B cell (primary cell): ENCODE results near the gene ATP8A1. TPM values are rescaled to one million over a fixed set of nuclear protein-coding genes. Genes with fewer than 3 reads are reported as not detected.

Source experiments
- ATAC-seq: fragments of 200-7000 bp; cut with Tn5 transposase; one replicate; pipeline ENCODE4 v1.10.0; 2021; ENCODE audit warnings: low read depth, mild to moderate bottlenecking, moderate number of reproducible peaks, moderate library complexity
- CTCF ChIA-PET: fragments of 350-600 bp; sonication (Branson Sonifier 250); formaldehyde crosslinking; loops from one replicate; lab custom pipeline; 2021; ENCODE audit warnings: antibody characterized with exemption, inconsistent platforms; lab: Charles Lee
- POLR2A ChIA-PET: fragments of 350-600 bp; sonication (Branson Sonifier 250); formaldehyde crosslinking; loops from one replicate; lab custom pipeline; 2021; ENCODE audit warnings: antibody characterized with exemption; lab: Charles Lee
- DNase-seq: peaks from one replicate; pipeline ENCODE4 v3.0.0; 2013
- H2AFZ ChIP-seq: 2 replicates; pipeline ENCODE4 v1.6.1; 2012; ENCODE audit warnings: mild to moderate bottlenecking, low read depth, low read length; ENCODE audit not compliant: insufficient read depth, poor library complexity, severe bottlenecking
- H3K27ac ChIP-seq, 2 donors: 1 replicate in 1 of 2; 2 replicates in 1 of 2; pipeline ENCODE4 v1.5.1; 2012 to 2013; ENCODE audit warnings: low read length in 2 of 2, mild to moderate bottlenecking in 2 of 2, moderate library complexity in 1 of 2
- H3K27me3 ChIP-seq, 4 experiments: fragments of 200-600 bp in 1 of 4; sonication (generic) in 1 of 4; replicated peaks in 1 of 4; 1 replicate in 2 of 4; 2 replicates in 2 of 4; pipeline versions ENCODE4 v1.6.1 to v1.7.0; 2013 to 2016; ENCODE audit warnings: low read length in 3 of 4, mild to moderate bottlenecking in 2 of 4, mixed read lengths in 1 of 4, moderate library complexity in 1 of 4; ENCODE audit not compliant: insufficient read depth in 4 of 4, control insufficient read depth in 3 of 4; ENCODE audit errors: control extremely low read depth in 1 of 4
- H3K36me3 ChIP-seq, 2 experiments: replicated peaks in 1 of 2; 1 replicate in 1 of 2; 2 replicates in 1 of 2; pipeline versions ENCODE4 v1.6.1 to v1.7.1; 2013; ENCODE audit warnings: low read length in 1 of 2; ENCODE audit not compliant: insufficient read depth in 2 of 2, control insufficient read depth in 1 of 2; ENCODE audit errors: control extremely low read depth in 1 of 2, extremely low read depth in 1 of 2
- H3K4me1 ChIP-seq, 2 donors: fragments of 200-600 bp in 1 of 2; sonication (generic) in 1 of 2; 1 replicate in 1 of 2; 2 replicates in 1 of 2; pipeline versions ENCODE4 v1.5.1 to v1.6.1; 2013 to 2017; ENCODE audit warnings: low read length in 2 of 2; ENCODE audit not compliant: control insufficient read depth in 2 of 2, insufficient read depth in 2 of 2
- H3K4me2 ChIP-seq: replicated peaks from 2 replicates; pipeline ENCODE3; 2012; ENCODE audit warnings: mild to moderate bottlenecking, low read depth, low read length; ENCODE audit not compliant: poor library complexity, severe bottlenecking
- H3K4me3 ChIP-seq, 5 experiments: fragments of 200-600 bp in 1 of 5; sonication (generic) in 1 of 5; 1 replicate in 3 of 5; 2 replicates in 2 of 5; pipeline versions ENCODE4 v1.5.1 to v1.7.0; 2011 to 2016; ENCODE audit warnings: low read length in 4 of 5, mild to moderate bottlenecking in 4 of 5, low read depth in 2 of 5, control low read depth in 1 of 5, moderate library complexity in 1 of 5; ENCODE audit not compliant: insufficient read depth in 1 of 5; ENCODE audit errors: control extremely low read depth in 1 of 5, extremely low read depth in 1 of 5
- H3K79me2 ChIP-seq: fragments of 200-600 bp; sonication (generic); one replicate; pipeline ENCODE4 v1.6.0; 2016; ENCODE audit warnings: low read length; ENCODE audit not compliant: control insufficient read depth, insufficient read depth
- H3K9ac ChIP-seq: fragments of 200-600 bp; sonication (generic); 2 replicates; pipeline ENCODE4 v1.6.1; 2017; ENCODE audit warnings: mild to moderate bottlenecking, low read length, moderate library complexity
- H3K9me3 ChIP-seq, 3 donors: one replicate each; pipeline versions ENCODE4 v1.6.1 to v1.7.1; 2013; ENCODE audit warnings: low read length in 2 of 3; ENCODE audit not compliant: control insufficient read depth in 2 of 3, insufficient read depth in 1 of 3; ENCODE audit errors: control extremely low read depth in 1 of 3
- H4K20me1 ChIP-seq: 2 replicates; pipeline ENCODE4 v1.6.0; 2012; ENCODE audit warnings: mild to moderate bottlenecking, low read length; ENCODE audit not compliant: insufficient read depth, control insufficient read depth, poor library complexity, severe bottlenecking
- H3K27ac Mint-ChIP-seq: one replicate; pipeline ENCODE4 v1.8.0; 2021; ENCODE audit warnings: mixed read lengths
- H3K27me3 Mint-ChIP-seq: one replicate; pipeline ENCODE4 v1.8.0; 2021; ENCODE audit warnings: mixed read lengths
- H3K4me1 Mint-ChIP-seq: one replicate; pipeline ENCODE4 v1.8.0; 2021; ENCODE audit warnings: mixed read lengths
- H3K4me3 Mint-ChIP-seq: one replicate; pipeline ENCODE4 v1.8.0; 2021; ENCODE audit warnings: mixed read lengths
- H3K9me3 Mint-ChIP-seq: one replicate; pipeline ENCODE4 v1.8.0; 2022; ENCODE audit warnings: mixed read lengths; ENCODE audit not compliant: insufficient read depth
- EZH2 ChIP-seq: IDR thresholded peaks from 2 replicates; pipeline ENCODE4 v1.6.1; 2012; ENCODE audit warnings: borderline replicate concordance, low read depth, mild to moderate bottlenecking, moderate library complexity, low read length; ENCODE audit not compliant: insufficient read depth, poor library complexity, severe bottlenecking
- WGBS: methylation state at CpG from one replicate; pipeline ENCODE4 v1.1.5; 2013; ENCODE audit warnings: missing lambda C conversion rate; ENCODE audit not compliant: insufficient coverage; 5-methylcytosine and 5-hydroxymethylcytosine counted together
- intact Hi-C: fragments of 100-400 bp; cut with micrococcal nuclease; formaldehyde crosslinking; loops from one replicate; pipeline ENCODE4 v1.10.0; 2022
- polyA plus RNA-seq: library from polyadenylated mRNA; depleted of rRNA; stranded (reverse); fragments of >200 nt; gene quantifications from 2 replicates; pipeline ENCODE4 v1.2.3, GENCODE V29; 2012
- total RNA-seq, 2 donors: library from RNA; stranded (reverse); fragments of 120-200 nt in 1 of 2; gene quantifications; 1 replicate in 1 of 2; 2 replicates in 1 of 2; pipeline versions ENCODE4 v1.2.3 to v1.2.4, GENCODE V29; 2013 to 2022
- TF ChIP-seq, protein P1 (sequence below): fragments of 200-600 bp; IDR thresholded peaks from one replicate; pipeline ENCODE4 v1.8.0; 2022; ENCODE audit warnings: antibody characterized with exemption, mild to moderate bottlenecking

Gene ATP8A1
- total and polyA plus RNA-seq, 2 donors (not counting 1 experiment from before 2014, with no cell fraction given): 28.7 to 51.8 TPM

DNA sequence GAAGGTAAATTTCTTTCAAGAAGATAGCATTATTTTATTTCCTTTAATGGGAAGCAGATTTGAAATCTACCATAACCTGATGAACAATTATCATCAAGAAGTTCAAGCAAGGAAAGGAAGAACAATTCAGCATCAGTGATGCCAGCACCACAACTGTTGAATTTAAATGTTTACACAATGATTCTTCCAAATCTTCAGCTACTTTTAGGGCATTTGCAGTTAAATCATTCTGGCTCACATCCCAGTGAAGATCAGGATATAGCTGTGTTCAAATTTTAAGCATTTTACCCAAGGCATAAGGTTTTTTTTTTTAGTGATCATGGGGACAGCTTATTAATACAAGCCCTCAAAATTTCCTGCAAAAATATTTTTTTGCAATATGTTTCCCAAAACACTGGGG is 146.7 kb downstream of the ATP8A1 start:
- Histone ChIP-seq H3K4me1 (no peaks in the 10 kb centered on the region), H3K4me3 (no peak overlapping the region), H3K4me2 (no peak overlapping the region), H4K20me1 (no peaks in the 10 kb centered on the region), H3K9me3 (no peaks in the 10 kb centered on the region), H3K9ac (no peak overlapping the region), H2AFZ (no peak overlapping the region), H3K79me2 (no peaks in the 10 kb centered on the region), H3K27ac (no peak overlapping the region), H3K36me3 (peaks cover 9 to 21% of the 10 kb centered on the region in 2 experiments), H3K27me3 (no peaks in the 10 kb centered on the region)
- intact Hi-C loops: no loop called here
- ChIA-PET POLR2A (no interaction called here), CTCF (interaction anchor here (3.9 kb wide), 1 partner anchor 9 kb away, joined by 20 read pairs; no protein-coding TSS in a partner anchor)
- ATAC-seq (no peak), DNase-seq (no peak)
- Mint-ChIP-seq H3K27me3 (no peaks in the 10 kb centered on the region), H3K4me3 (no peak overlapping the region), H3K4me1 (no peaks in the 10 kb centered on the region), H3K27ac (no peak overlapping the region), H3K9me3 (no peaks in the 10 kb centered on the region)
- TF ChIP-seq, protein P1, sequence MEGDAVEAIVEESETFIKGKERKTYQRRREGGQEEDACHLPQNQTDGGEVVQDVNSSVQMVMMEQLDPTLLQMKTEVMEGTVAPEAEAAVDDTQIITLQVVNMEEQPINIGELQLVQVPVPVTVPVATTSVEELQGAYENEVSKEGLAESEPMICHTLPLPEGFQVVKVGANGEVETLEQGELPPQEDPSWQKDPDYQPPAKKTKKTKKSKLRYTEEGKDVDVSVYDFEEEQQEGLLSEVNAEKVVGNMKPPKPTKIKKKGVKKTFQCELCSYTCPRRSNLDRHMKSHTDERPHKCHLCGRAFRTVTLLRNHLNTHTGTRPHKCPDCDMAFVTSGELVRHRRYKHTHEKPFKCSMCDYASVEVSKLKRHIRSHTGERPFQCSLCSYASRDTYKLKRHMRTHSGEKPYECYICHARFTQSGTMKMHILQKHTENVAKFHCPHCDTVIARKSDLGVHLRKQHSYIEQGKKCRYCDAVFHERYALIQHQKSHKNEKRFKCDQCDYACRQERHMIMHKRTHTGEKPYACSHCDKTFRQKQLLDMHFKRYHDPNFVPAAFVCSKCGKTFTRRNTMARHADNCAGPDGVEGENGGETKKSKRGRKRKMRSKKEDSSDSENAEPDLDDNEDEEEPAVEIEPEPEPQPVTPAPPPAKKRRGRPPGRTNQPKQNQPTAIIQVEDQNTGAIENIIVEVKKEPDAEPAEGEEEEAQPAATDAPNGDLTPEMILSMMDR: no peak
- TF ChIP-seq EZH2: no peak

DNA sequence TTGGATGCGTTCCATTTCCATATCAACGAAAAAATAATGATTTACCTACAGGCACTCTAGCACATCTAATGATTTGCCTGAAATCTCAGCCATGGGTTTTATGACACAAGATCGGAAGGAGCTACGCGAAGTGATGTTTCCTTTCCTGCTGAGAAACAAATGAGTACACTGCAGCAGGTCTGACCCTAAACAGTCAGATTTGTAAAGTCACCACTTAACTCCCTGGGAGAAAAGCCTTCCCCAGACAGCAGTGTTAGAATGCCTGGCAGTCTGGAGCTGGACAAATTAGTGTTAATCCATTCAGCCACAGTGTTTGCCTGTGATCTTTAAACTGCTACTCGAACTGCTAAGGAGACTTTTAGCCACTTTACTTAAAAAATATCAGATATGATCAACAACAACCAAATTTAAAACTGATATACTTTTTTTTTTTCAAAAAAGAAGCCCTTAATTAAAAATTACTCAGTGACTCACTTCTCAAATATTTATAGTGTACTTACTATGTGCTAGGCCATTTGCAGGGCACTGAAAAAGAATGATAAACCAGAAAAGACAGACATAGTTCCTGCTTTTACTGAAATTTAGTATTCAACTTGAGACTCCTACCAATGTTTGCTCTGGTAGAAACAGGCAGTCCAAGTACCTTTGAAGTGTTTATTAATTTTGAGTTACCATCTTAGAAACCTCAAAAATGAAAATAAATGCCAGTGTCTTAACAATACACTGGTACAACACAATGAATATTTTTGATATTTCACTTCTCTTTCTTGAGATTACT is 155.1 kb downstream of the ATP8A1 start:
- intact Hi-C loops: no loop called here
- H3K4me1 ChIP-seq: no peaks in the 10 kb centered on the region
- no peak overlapping the region for H3K4me3 ChIP-seq
- H3K4me2 ChIP-seq: no peak overlapping the region
- Mint-ChIP-seq H3K4me1 (no peaks in the 10 kb centered on the region), H3K27ac (no peak overlapping the region), H3K4me3 (no peak overlapping the region), H3K27me3 (no peaks in the 10 kb centered on the region), H3K9me3 (no peaks in the 10 kb centered on the region)
- H3K27ac ChIP-seq: no peak overlapping the region
- WGBS: 92% methylated on average over 5 of the region's 6 CpGs
- H3K9ac ChIP-seq: no peak overlapping the region
- CTCF ChIA-PET: interaction anchor here (1.4 to 1.7 kb wide), 2 partner anchors 18 to 131 kb away, joined by 4 to 6 read pairs; no protein-coding TSS in a partner anchor
- H4K20me1 ChIP-seq: no peaks in the 10 kb centered on the region
- no peaks in the 10 kb centered on the region for H3K27me3 ChIP-seq
- no peak for ATAC-seq
- H3K9me3 ChIP-seq: no peaks in the 10 kb centered on the region
- TF ChIP-seq EZH2: no peak
- TF ChIP-seq, protein P1: no peak
- H2AFZ ChIP-seq: no peak overlapping the region
- H3K36me3 ChIP-seq: peaks cover 17 to 56% of the 10 kb centered on the region in 2 experiments
- POLR2A ChIA-PET: no interaction called here
- H3K79me2 ChIP-seq: no peaks in the 10 kb centered on the region
- no peak for DNase-seq
